Nephron progenitor cell (in vitro differentiated cells): ENCODE results near the gene LRRFIP2.

ENCODE experiments used
- DNase-seq: peaks from one replicate; pipeline ENCODE4 v3.0.0; 2021
- H3K27ac Mint-ChIP-seq: 2 replicates; pipeline ENCODE4 v1.8.0; 2021; ENCODE audit warnings: mild to moderate bottlenecking, moderate library complexity, mixed read lengths
- H3K27me3 Mint-ChIP-seq: 2 replicates; pipeline ENCODE4 v1.8.0; 2021; ENCODE audit warnings: mild to moderate bottlenecking, low read depth, mixed read lengths; ENCODE audit not compliant: poor library complexity
- H3K36me3 Mint-ChIP-seq: 2 replicates; pipeline ENCODE4 v1.8.0; 2021; ENCODE audit warnings: low read depth, mixed read lengths
- H3K4me1 Mint-ChIP-seq: 2 replicates; pipeline ENCODE4 v1.8.0; 2021; ENCODE audit warnings: mixed read lengths
- H3K4me3 Mint-ChIP-seq: 2 replicates; pipeline ENCODE4 v1.8.0; 2021; ENCODE audit warnings: mild to moderate bottlenecking, moderate library complexity, mixed read lengths
- H3K9me3 Mint-ChIP-seq: 2 replicates; pipeline ENCODE4 v1.8.0; 2021; ENCODE audit warnings: mild to moderate bottlenecking, moderate library complexity, mixed read lengths
- CTCF ChIP-seq: fragments of 200-600 bp; sonication (generic); IDR thresholded peaks from 2 replicates; pipeline ENCODE4 v1.5.0; 2021; ENCODE audit warnings: antibody characterized with exemption

Gene LRRFIP2

GRCh38 chr3:37130984-37131859 lies 43.2 kb downstream of the LRRFIP2 start:
- no peak overlapping the region for H3K4me3 Mint-ChIP-seq
- H3K4me1 Mint-ChIP-seq, result peaks cover 13% of the 10 kb centered on the region
- H3K27ac Mint-ChIP-seq, result peak overlapping the region; percentile 59
- H3K36me3 Mint-ChIP-seq, result peaks cover 17% of the 10 kb centered on the region
- no peak for TF ChIP-seq CTCF
- H3K27me3 Mint-ChIP-seq, result no peaks in the 10 kb centered on the region
- no peak for DNase-seq
- H3K9me3 Mint-ChIP-seq, result no peaks in the 10 kb centered on the region

- Mint-ChIP-seq H3K4me3 (no peak overlapping the region), H3K36me3 (peaks cover 11% of the 10 kb centered on the region), H3K9me3 (no peaks in the 10 kb centered on the region), H3K27ac (no peak overlapping the region), H3K27me3 (no peaks in the 10 kb centered on the region), H3K4me1 (peaks cover 13% of the 10 kb centered on the region)
- DNase-seq, result no peak
- TF ChIP-seq CTCF, result no peak
Observed at GRCh38 chr3:37130448-37130847, 43.9 kb downstream of the LRRFIP2 start.

GRCh38 chr3:37129871-37130270 lies 44.5 kb downstream of the LRRFIP2 start:
- Mint-ChIP-seq H3K4me3 (no peak overlapping the region), H3K27me3 (no peaks in the 10 kb centered on the region), H3K4me1 (peaks cover 13% of the 10 kb centered on the region), H3K9me3 (no peaks in the 10 kb centered on the region), H3K27ac (no peak overlapping the region), H3K36me3 (peaks cover 11% of the 10 kb centered on the region)
- no peak for DNase-seq
- TF ChIP-seq CTCF, result no peak

- Mint-ChIP-seq H3K36me3 (peaks cover 20% of the 10 kb centered on the region), H3K27ac (no peak overlapping the region), H3K4me3 (no peak overlapping the region)
Observed at GRCh38 chr3:37127340-37127739, 47.0 kb downstream of the LRRFIP2 start.

GRCh38 chr3:37126856-37127255 lies 47.5 kb downstream of the LRRFIP2 start:
- DNase-seq, result no peak
- Mint-ChIP-seq H3K9me3 (no peaks in the 10 kb centered on the region), H3K27me3 (no peaks in the 10 kb centered on the region), H3K36me3 (peaks cover 25% of the 10 kb centered on the region), H3K27ac (no peak overlapping the region), H3K4me1 (peaks cover 9% of the 10 kb centered on the region), H3K4me3 (no peak overlapping the region)
- no peak for TF ChIP-seq CTCF

More at GRCh38 chr3:37127340-37127739, 47.0 kb downstream of the LRRFIP2 start:
- no peak for DNase-seq
- no peak for TF ChIP-seq CTCF
- H3K4me1 Mint-ChIP-seq, result peaks cover 13% of the 10 kb centered on the region
- H3K9me3 Mint-ChIP-seq, result no peaks in the 10 kb centered on the region
- H3K27me3 Mint-ChIP-seq, result no peaks in the 10 kb centered on the region
